ENCODE data around the gene SLC44A3.

The SLC44A3 gene

GRCh38 chr1:94799206-94799605 lies 21.0 kb upstream of the SLC44A3 start:
- no peak overlapping the region for H3K27ac ChIP-seq (ENCODE audit: extremely low read depth, low read depth, low read length)
- POLR2A ChIA-PET, result no interaction called here
- CTCF ChIA-PET, result interaction anchor here (1.0 kb wide), 1 partner anchor 285 kb away, joined by 7 read pairs; no protein-coding TSS in a partner anchor
- TF ChIP-seq PRDM6 (tag by site-specific recombination; IDR thresholded peaks at IDR 0.05) (no peak), ZNF600 (tag by site-specific recombination; IDR thresholded peaks at IDR 0.05) (no peak), ATF2 (tag by site-specific recombination; IDR thresholded peaks at IDR 0.05; ENCODE audit: low read depth) (peak; percentile 78), REST (tag by site-specific recombination; IDR thresholded peaks at IDR 0.05) (no peak), OSR2 (tag by site-specific recombination; IDR thresholded peaks at IDR 0.05) (no peak), ZSCAN23 (tag by site-specific recombination; IDR thresholded peaks at IDR 0.05) (no peak), ZNF670 (tag by site-specific recombination; IDR thresholded peaks at IDR 0.05; ENCODE audit: low read depth) (no peak), ZBTB49 (tag by site-specific recombination; IDR thresholded peaks at IDR 0.05; ENCODE audit: low read depth) (no peak)
- H3K36me3 ChIP-seq (ENCODE audit: control insufficient read depth in 2 of 2, insufficient read depth in 1 of 2, low read length in 2 of 2), result no peaks in the 10 kb centered on the region
- peaks cover 6% of the 10 kb centered on the region; the same call in 1 of the 2 replicates for H3K4me1 ChIP-seq (ENCODE audit: control insufficient read depth, insufficient read depth, low read length)
- H3K9me3 ChIP-seq (ENCODE audit: control insufficient read depth, insufficient read depth, low read depth, low read length), result no peaks in the 10 kb centered on the region
- H3K4me3 ChIP-seq (ENCODE audit: low read depth, low read length), result no peak overlapping the region

- no peak overlapping the region for H3K27ac ChIP-seq (ENCODE audit: extremely low read depth, low read depth, low read length)
- no peak overlapping the region for H3K4me3 ChIP-seq (ENCODE audit: low read depth, low read length)
- H3K36me3 ChIP-seq (ENCODE audit: control insufficient read depth in 2 of 2, insufficient read depth in 1 of 2, low read length in 2 of 2), result no peaks in the 10 kb centered on the region
- ChIA-PET POLR2A (no interaction called here), CTCF (interaction anchor here (0.6 to 5.5 kb wide), 16 partner anchors 11 to 796 kb away, joined by 3 to 79 read pairs (median 4); no protein-coding TSS in a partner anchor)
- H3K9me3 ChIP-seq (ENCODE audit: control insufficient read depth, insufficient read depth, low read depth, low read length), result no peaks in the 10 kb centered on the region
- H3K4me1 ChIP-seq (ENCODE audit: control insufficient read depth, insufficient read depth, low read length), result peaks cover 9% of the 10 kb centered on the region
- TF ChIP-seq MYNN (tag by site-specific recombination; IDR thresholded peaks at IDR 0.05; ENCODE audit: borderline replicate concordance), result 0 out of 2 replicates have a peak, but pooled peaks have one; percentile 58
- no peak for TF ChIP-seq KLF7 (tag by site-specific recombination; IDR thresholded peaks at IDR 0.05; ENCODE audit: borderline replicate concordance)
- peak; percentile 29; the same call in 1 of the 2 replicates for TF ChIP-seq ZBTB48 (tag by site-specific recombination; IDR thresholded peaks at IDR 0.05)
- TF ChIP-seq ZNF843 (tag by site-specific recombination; IDR thresholded peaks at IDR 0.05), result no peak
- no peak for TF ChIP-seq ZSCAN30 (tag by site-specific recombination; IDR thresholded peaks at IDR 0.05)
- peak; percentile 43; the same call in 1 of the 2 replicates for TF ChIP-seq CTCF (tag by site-specific recombination; IDR thresholded peaks at IDR 0.05)
- TF ChIP-seq ZBTB6 (tag by site-specific recombination; IDR thresholded peaks at IDR 0.05), result peak; percentile 66; the same call in 1 of the 2 replicates
- no peak for TF ChIP-seq TSHZ1 (tag by site-specific recombination; IDR thresholded peaks at IDR 0.05; ENCODE audit: borderline replicate concordance)
- TF ChIP-seq ZNF660 (tag by site-specific recombination; IDR thresholded peaks at IDR 0.05), result peak; percentile 54; the same call in 1 of the 2 replicates
- no peak for TF ChIP-seq ZNF600 (tag by site-specific recombination; IDR thresholded peaks at IDR 0.05)
Observed at GRCh38 chr1:94801919-94802546, 18.1 kb upstream of the SLC44A3 start.
